Colon (tissue), 2 donors: ENCODE results near the gene CWF19L2.

ENCODE experiments used
- FAIRE-seq: peaks from 2 replicates; lab custom pipeline; 2012; peaks lifted over from hg19 to GRCh38; lab: Jason Lieb, UNC
- donor health status: control.
- donor health status: control.

The CWF19L2 gene

GRCh38 chr11:107293677-107294344 lies 163.8 kb downstream of the CWF19L2 start:
- FAIRE-seq = no peak

GRCh38 chr11:107282195-107282594 lies 175.4 kb downstream of the CWF19L2 start:
- FAIRE-seq = no peak
